GM12801 (cell line): Measurements from ENCODE around the gene REPS2.

ENCODE experiments used
- CTCF ChIP-seq: IDR thresholded peaks from one replicate; pipeline ENCODE4 v1.5.1; 2011; ENCODE audit warnings: control low read depth; ENCODE audit not compliant: insufficient read length; ENCODE audit errors: extremely low read depth

Gene REPS2

DNA sequence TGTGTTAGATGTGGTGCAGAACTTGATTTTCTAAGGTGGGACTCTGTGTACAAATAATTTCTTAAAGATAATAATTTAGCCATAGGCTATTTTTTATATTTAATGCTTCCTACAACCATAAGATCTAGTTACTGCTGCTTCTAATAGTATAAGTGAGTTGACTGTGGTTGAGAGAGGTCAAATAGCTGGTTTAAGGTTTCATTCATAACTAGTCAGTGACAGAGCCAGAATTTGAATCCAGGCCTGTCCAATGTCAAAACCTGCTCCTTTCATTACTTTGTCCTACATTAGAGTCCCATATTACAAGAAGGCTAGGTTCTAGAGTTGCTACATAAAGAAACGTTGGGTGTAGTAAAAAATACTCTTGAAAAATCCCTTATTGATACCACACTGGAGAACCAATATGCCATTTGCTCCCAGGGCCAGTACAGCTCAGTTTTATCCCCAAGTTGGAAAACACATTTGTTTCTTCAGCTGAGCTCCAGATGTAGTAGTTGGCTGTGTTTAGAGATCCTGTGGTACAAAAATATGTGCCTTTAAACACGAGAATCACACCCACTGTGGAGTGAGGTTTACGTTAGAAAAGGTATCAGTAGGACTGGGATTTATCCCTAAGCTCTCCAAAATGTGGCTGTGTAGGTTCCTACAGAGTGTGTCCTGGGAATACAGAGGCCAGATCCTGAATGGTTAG is 84.3 kb downstream of the REPS2 start:
- TF ChIP-seq CTCF: no peak

GRCh38 chrX:17031827-17032226 is 85.4 kb downstream of the REPS2 start:
- no peak for TF ChIP-seq CTCF

GRCh38 chrX:17032351-17032750 is 85.9 kb downstream of the REPS2 start:
- TF ChIP-seq CTCF: no peak

DNA sequence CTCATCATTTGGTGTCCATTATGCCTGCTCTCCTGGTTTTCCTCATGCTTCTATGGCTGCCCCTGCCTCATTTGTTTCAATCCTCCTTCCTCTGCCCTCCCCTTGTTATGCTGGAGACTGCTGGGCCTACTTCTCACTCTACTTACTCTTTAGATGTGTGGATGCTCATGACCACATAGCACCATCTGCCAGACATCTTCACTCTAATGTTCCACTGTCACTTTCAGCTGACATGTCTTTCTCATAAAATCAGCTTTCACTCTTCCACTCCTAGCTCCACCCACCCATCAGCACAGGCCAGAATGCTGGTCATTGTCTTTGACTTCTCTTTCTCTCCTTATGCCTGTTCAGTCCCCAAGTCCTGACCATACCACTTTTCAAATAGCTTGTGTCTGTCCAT is 86.8 kb downstream of the REPS2 start:
- TF ChIP-seq CTCF: no peak

- no peak for TF ChIP-seq CTCF
Measured at GRCh38 chrX:17035111-17035510, 88.7 kb downstream of the REPS2 start.

GRCh38 chrX:17036171-17036961 is 89.9 kb downstream of the REPS2 start:
- TF ChIP-seq CTCF: no peak

DNA sequence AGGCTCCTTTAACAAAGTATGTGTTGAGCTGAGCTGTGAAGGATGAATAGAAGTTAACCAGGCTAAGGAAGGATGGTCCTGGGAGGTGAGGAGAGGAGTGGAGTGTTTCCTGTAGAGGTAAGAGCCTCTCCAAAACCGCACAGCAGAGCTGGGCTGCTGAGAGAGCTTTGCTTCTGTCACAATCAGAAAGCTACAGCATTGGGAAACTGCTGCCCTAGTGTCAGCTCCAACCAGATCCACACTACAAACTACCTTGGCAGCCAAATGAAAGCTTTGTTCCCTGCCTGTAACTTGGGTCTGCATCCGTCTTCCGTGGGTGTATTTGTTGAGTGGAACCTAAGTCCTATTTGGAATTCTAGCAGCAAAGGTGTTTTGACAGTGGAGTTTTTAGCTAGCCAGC is 91.8 kb downstream of the REPS2 start:
- TF ChIP-seq CTCF: no peak
